Measurements from ENCODE around the gene KIF24. TPM values are rescaled to one million over a fixed set of nuclear protein-coding genes. Genes with fewer than 3 reads are reported as not detected.
"Not testable (repeated sequence)": the region's sequence is repeated elsewhere in the genome, so short reads cannot be mapped to it uniquely, and the experiment has no call there.

KIF24 gene
- total RNA-seq, 1 donor from 2014 or later, result 0.45 TPM

GRCh38 chr9:34363619-34364351 is 34.7 kb upstream of the KIF24 start:
- peak; percentile 65 for DNase-seq (ENCODE audit: low spot score)

- DNase-seq (ENCODE audit: low spot score), result no peak
Measured at GRCh38 chr9:34362614-34363214, 33.6 kb upstream of the KIF24 start.

GRCh38 chr9:34352957-34353356 is 23.9 kb upstream of the KIF24 start:
- not testable (repeated sequence) for DNase-seq (ENCODE audit: low spot score)

GRCh38 chr9:34352122-34352652 is 23.1 kb upstream of the KIF24 start:
- DNase-seq (ENCODE audit: low spot score), result not testable (repeated sequence)

GRCh38 chr9:34349324-34349723 is 20.3 kb upstream of the KIF24 start:
- DNase-seq (ENCODE audit: low spot score), result no peak

GRCh38 chr9:34347800-34348158 is 18.7 kb upstream of the KIF24 start:
- no peak for DNase-seq (ENCODE audit: low spot score)

- no peak for DNase-seq (ENCODE audit: low spot score)
Measured at GRCh38 chr9:34346873-34347799, 18.1 kb upstream of the KIF24 start.

- DNase-seq (ENCODE audit: low spot score), result no peak
Measured at GRCh38 chr9:34343605-34344004, 14.5 kb upstream of the KIF24 start.

- DNase-seq (ENCODE audit: low spot score), result no peak
Measured at GRCh38 chr9:34343090-34343489, 14.0 kb upstream of the KIF24 start.

GRCh38 chr9:34341659-34342295 is 12.7 kb upstream of the KIF24 start:
- DNase-seq (ENCODE audit: low spot score), result no peak

GRCh38 chr9:34338665-34339385 is 9.8 kb upstream of the KIF24 start:
- no peak for DNase-seq (ENCODE audit: low spot score)

GRCh38 chr9:34338079-34338478 is 9.0 kb upstream of the KIF24 start:
- not testable (repeated sequence) for DNase-seq (ENCODE audit: low spot score)

GRCh38 chr9:34337403-34337802 is 8.3 kb upstream of the KIF24 start:
- no peak for DNase-seq (ENCODE audit: low spot score)

GRCh38 chr9:34335376-34335775 is 6.3 kb upstream of the KIF24 start:
- no peak for DNase-seq (ENCODE audit: low spot score)

GRCh38 chr9:34334916-34335315 is 5.8 kb upstream of the KIF24 start:
- no peak for DNase-seq (ENCODE audit: low spot score)

- DNase-seq (ENCODE audit: low spot score), result no peak
Measured at GRCh38 chr9:34334337-34334824, 5.3 kb upstream of the KIF24 start.

- DNase-seq (ENCODE audit: low spot score), result no peak
Measured at GRCh38 chr9:34333836-34334235, 4.8 kb upstream of the KIF24 start.

- no peak for DNase-seq (ENCODE audit: low spot score)
Measured at GRCh38 chr9:34332076-34332964, 3.3 kb upstream of the KIF24 start.

GRCh38 chr9:34331196-34331595 is 2.1 kb upstream of the KIF24 start:
- DNase-seq (ENCODE audit: low spot score), result no peak

Measured in mesenteric fat pad (tissue), 1 donor.